GM19328 (cell line): ENCODE data around the gene TNRC6C.
"Not testable (repeated sequence)": the region's sequence is repeated elsewhere in the genome, so short reads cannot be mapped to it uniquely, and the experiment has no call there.

Experiments used
- ATAC-seq: cut with Tn5 transposase; IDR thresholded peaks from one replicate; pipeline ENCODE4 v1.9.1; 2021; ENCODE audit warnings: mild to moderate bottlenecking, moderate library complexity; ENCODE audit not compliant: unreplicated experiment

The TNRC6C gene

DNA sequence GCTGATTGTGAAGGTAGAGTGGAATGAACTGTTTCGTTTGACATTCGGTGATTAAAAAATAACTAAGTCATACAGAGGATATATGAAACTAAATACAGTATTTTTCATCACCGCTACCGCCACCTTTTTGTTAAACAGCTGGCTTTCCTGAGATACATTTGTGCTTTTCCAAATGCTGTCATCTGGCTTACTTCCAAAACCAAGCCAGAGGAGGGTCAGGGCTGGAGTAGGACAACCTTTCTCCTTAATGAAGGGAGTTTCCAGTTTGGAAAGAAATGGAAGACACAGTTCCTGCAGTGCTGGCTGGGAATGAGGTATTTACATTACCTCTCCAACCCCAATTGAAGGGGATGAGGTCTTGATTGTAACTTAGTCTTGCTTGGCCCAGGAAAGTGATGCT lies 3.2 kb downstream of the TNRC6C start:
- ATAC-seq = no peak

DNA sequence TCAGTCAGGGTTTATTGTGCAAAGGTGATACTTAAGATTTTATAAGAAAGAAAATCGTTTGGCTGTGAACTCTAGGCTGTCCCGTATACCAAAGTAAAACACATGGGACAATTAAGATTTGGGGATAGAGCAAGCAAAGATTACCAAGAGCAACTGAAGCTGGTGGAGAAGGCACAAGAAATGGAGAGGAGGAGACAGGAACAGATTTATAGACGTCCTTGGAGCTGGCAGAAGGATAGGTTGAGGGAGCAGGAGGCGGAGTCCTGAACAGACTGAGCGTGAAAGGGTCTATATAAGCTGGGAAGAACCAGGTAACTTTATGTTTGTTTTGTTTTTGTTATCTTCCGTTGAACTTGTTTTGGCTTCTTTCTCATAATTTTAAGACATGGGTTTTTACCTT lies 3.8 kb downstream of the TNRC6C start:
- ATAC-seq = no peak

DNA sequence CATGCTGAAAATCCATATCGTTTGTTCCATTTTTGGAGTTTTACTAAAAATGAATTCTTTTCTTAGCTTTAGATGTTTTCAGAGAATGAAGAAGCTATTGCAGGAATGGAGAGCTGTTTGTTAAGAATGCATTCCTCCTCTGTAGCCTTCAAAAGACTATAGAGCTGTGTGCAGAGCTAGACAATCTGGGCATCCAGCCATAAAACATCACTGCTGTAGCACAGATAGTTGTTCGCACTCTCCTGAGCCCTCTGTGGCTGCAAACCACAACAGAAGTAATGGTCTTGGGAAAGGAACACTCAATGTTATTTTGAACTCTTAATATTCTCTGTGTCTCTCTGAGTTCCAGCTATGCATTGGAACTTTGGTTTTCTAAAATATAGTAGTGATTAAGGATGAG lies 4.9 kb downstream of the TNRC6C start:
- ATAC-seq = no peak

DNA sequence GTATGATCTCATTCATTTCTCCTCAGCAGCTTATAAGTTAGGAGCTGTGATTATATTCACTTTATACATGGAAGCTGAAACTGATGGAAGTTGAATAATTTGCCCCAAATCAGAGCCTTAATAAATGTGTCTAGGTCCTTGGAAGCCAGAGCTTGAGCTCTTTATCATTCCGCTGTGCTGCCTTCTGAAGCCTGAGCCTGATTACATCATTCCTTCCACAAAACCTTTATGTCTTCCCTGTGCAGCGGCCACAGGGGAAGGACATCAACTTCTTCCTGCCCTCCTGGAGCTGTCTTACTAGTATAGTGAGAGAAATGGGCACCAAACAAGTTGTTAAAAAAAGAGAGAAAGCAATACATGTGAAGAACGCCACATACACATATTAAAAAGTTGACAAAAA lies 6.8 kb downstream of the TNRC6C start:
- no peak for ATAC-seq

DNA sequence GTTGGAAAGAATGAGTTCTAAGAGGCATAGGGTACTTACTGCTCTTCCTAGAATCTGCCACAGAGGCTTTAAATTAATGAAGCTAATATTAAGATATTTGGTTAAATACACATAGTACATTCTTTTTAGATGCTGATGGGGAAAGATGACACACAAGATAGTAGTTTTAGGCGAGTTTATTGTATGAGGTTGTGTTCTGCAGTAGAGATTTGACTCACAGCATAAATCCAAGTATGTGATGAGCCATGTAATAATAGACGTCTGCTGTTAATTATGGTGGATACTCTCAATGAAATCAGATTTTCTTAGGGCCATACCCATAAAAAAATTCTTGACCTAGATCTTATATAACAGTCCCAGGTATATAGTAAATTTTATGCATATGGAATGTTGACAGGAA lies 8.0 kb downstream of the TNRC6C start:
- ATAC-seq = no peak

DNA sequence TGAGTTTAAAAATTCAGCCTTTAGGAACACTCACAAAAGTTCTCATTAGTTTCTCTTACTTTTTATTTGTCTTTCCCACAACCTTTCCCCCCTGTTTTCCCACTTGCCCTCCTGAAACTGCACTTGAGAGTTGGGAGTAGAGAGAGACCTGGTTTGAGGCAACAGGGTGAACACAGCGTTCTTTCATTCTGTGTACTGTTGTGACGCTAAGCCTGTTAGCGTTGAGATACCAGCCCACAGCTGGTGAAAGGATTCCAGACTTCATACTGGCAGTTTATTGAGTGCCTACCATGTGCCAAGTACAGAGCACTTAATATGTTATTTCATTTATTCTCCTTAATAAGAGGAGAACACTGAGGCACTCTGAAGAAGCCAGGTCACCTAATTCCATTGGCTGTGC lies 10.3 kb downstream of the TNRC6C start:
- ATAC-seq = no peak

DNA sequence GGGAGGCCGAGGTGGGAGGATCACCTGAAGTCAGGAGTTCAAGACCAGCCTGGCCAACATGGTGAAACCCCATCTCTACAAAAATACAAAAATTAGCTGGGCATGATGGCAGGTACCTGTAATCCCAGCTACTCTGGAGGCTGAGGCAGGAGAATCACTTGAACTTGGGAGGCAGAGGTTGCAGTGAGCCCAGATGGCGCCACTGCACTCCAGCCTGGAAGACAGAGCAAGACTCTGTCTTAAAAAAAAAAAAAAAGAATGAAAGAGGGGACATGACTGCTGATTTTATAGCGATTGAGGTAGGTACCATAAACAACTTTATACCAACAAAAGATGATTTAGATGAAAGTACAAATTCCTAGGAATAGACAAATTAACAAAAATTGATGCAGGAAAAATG lies 13.8 kb downstream of the TNRC6C start:
- not testable (repeated sequence) for ATAC-seq

DNA sequence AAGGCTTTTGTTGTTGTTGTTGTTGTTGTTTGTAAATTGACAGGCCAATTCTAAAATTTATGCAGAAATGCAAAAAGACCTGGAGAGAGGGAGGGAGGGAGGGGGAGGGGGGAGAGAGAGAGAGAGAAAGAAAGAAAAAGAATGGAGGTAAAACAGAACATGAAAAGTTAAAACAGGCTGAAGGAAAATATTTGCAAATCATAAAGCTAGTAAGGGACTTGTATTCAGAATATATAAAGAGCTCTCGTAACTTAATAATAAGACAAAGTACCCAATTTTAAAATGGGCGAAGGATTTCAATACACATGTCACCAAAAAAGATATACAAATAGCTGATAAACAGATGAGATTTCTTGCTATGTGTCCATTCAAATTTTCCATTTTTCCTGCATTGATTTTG lies 15.4 kb downstream of the TNRC6C start:
- no peak for ATAC-seq

DNA sequence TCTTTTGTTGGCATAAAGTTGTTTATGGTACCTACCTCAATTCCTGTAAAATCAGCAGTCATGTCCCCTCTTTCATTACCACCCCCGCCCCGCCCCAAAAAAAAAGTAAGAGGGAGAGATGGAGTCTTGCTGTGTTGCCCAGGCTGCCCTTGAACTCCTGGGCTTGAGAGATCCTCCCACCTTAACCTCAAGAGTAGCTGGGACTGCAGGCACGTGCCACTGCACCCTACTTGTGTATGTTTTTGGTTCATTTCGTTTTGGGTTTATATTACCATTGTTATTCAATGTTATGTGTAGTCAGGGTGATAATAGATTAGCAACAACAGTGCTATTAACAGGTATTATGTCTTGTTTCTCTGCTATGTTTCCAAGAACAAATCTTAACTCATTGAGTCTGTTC lies 15.9 kb downstream of the TNRC6C start:
- ATAC-seq = no peak

DNA sequence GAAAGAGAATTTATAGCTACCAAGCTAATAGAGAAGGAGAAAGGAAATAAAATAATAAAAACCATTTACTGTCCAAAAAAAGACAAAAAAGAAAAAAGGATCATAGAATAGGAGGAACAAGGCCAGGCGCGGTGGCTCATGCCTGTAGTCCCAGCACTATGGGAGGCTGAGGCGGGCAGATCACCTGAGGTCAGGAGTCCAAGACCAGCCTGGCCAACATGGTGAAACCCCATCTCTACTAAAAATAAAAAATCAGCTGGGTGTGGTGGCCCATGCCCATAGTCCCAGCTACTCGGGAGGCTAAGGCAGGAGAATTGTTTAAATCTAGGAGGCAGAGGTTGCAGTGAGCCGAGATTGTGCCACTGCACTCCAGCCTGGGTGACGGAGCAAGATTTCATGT lies 23.9 kb downstream of the TNRC6C start:
- not testable (repeated sequence) for ATAC-seq

DNA sequence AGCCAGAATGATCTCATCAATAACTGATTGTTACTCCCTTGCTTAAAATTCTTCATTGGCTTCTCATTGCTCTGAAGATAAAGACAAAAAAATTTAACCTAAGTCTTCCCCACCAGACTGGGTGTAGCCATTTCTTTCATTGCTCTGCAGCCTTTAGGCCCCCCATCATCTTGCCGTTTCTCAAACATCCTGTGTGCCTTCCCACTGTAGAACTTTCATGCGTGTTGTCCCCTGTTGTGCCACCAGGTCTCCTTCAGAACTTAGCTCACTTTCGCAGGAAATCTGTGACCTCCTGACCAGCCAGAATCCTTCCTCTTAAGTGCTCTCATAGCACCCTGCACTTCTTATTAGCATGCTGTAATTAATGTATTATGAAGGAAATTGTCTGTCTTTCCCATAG lies 31.8 kb downstream of the TNRC6C start:
- no peak for ATAC-seq

DNA sequence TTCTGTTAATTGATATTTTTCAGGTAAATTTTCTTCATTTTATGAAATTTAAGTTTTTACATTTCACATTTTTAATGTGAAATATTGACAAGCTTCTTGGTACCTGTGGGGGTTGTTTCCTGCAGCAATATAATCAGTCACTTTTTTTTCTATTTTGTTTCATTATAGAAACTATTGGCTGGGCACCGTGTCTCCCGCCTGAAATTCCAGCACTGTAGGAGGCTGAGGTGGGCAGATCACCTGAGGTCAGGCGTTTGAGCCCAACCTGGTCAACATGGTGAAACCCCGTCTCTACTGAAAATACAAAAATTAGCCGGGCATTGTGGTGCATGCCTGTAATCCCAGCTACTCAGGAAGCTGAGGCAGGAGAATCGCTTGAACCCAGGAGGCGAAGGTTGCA lies 35.2 kb downstream of the TNRC6C start:
- not testable (repeated sequence) for ATAC-seq

DNA sequence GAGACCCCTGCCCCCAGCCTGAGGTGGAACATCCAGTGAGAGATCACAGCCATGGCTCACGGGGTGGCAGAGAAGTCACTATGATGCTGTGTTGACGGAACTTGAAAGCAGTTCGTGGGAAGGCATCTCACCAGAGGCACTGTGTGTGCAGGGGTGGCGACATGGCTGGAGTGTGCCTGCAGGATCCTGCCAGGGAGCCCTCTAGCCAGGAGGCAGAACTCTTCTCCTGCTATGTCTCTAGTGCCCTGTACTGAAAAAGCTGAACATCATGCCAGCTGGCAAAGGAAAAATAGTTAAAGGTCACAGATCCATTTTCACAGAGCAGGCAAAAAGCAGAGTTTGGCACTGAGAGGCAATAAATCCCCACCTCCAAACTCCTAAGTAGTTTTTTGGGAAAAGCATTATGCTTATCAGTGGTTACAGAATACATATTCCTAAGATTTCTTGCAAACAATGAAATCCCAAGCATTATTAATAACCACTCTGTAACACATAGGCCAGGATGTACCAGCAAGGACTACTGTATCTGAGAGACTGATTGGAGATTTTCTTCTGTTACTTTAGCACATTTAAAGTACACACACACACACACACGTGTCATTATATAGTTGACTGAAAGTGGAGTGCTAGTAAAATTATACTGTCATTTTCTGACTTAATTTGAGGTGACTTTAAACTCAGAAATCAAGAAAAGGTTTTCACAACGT lies 36.8 kb downstream of the TNRC6C start:
- ATAC-seq = no peak

DNA sequence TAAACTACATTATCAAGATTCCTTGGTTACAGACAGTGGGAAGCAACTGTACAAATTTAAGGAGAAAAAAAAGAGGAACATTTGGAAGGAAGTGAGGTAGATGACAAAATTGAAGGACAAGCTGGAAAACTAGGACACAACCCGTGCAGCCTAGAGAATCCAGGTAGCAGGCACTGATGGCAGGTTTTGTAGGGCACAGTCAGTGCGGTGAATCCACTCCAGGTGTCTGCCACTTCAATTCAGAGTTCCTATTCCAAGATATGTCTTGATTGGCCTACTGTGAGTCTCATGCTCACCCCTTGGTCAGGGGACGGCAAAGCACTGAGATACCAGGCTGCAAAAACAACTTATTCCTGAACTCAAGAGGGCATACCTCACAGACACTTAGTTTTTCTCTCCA lies 37.8 kb downstream of the TNRC6C start:
- no peak for ATAC-seq

DNA sequence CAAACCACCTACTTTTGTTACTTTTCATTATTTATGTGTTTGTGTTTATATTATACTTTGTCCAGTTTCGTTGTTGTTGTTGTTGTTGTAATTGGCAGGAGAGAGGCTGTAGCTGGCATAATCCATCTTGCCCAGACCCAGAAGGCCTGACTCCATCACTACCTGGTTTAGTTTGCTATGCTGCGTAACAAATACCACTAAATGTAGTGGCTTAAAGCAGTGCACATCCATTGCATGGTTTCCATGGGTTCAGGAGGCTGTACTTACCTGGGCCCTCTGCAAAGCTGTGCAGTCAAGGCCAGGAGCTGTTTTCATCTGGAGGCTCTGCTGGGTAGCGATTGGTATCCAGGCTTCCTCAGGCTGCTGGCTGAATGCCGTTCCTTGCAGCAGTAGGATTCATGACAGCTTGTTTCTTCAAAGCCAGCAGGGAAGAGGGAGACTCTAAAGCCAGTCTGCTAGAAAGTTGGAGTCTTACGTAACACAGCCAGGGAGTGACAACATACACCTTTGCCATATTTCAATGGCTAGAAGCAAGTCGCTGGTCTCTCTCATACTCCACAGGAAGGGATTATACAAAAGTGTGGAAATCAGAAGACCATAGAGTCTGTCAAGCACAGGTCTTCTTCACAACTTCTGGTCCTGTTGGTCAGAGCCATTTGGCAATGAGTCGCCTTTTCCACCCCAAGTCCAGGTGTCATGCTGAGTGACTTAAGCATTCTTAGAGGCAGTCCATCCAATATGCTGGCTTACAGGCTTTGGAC lies 41.1 kb downstream of the TNRC6C start:
- ATAC-seq = no peak

DNA sequence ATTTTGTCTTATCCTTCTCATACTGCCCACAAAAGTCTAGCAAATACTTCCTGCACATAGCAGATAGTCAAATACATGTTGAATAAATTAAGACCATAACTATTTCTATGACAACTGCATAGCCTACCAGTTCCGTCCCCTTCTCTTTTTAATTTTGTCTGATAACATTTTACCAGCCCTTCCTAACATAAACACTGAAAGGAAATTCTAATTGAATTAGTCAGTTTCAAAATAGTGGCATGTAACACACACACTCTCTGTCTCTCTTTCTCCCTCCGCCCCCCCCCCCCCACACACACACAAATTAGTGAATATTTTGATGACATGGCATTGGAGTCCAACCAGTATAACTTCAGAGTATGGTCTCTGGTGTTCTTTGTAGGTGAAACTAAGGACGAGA lies 41.8 kb downstream of the TNRC6C start:
- no peak for ATAC-seq

DNA sequence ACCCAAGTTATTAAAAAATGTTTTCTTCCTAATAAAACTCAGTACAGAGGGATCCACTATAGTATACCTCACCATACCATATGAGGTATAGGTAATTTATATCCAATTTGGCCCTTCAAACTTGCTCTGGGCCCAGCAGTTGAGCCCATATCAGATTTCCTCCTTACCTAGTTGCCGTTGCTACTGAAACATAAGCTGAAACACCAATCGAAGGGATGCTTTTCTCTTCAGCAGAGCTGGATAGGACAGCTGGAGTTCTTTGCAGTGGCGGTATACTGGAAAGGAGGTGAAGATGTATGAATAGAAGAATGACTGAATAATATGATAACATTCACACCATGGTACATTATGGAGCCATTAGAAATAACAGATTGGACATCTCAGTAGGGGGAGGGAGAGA lies 42.7 kb downstream of the TNRC6C start:
- no peak for ATAC-seq

DNA sequence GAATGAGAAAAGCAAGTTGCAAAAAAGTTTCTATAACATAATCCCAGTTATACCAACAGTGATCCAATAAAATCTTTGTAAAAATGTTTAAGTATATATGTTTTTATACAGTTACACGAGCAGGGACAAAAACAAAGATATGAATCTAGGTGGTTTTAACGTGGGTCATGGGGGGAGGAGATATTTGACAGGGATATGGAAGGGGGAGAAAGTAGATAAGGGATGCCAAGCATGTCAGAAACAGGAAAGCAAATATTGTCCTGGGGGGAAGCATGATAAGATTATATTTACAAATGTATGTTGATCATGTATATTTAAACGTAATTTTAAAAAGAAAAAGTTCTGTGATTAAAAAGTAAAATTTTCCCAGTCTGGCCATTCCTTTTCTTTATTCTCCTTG lies 43.1 kb downstream of the TNRC6C start:
- ATAC-seq = no peak

DNA sequence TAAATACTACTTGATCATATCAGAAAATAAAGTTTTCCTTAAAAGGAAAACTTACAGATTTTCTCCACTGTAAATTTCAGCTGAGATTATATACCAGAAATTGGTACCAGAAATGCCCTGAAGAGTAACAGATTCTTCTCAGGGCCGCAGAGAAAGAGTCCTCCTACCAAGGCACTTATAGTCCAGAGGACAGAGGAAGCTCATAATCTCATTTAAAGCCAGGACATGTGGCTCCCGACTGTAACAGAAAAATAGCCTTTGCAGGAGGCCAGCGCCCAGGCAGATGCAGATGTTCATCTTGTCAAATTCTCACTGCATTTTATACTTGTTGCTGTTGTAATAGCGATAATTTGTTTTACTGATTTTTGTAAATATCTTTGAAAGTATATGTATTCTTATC lies 43.7 kb downstream of the TNRC6C start:
- no peak for ATAC-seq

DNA sequence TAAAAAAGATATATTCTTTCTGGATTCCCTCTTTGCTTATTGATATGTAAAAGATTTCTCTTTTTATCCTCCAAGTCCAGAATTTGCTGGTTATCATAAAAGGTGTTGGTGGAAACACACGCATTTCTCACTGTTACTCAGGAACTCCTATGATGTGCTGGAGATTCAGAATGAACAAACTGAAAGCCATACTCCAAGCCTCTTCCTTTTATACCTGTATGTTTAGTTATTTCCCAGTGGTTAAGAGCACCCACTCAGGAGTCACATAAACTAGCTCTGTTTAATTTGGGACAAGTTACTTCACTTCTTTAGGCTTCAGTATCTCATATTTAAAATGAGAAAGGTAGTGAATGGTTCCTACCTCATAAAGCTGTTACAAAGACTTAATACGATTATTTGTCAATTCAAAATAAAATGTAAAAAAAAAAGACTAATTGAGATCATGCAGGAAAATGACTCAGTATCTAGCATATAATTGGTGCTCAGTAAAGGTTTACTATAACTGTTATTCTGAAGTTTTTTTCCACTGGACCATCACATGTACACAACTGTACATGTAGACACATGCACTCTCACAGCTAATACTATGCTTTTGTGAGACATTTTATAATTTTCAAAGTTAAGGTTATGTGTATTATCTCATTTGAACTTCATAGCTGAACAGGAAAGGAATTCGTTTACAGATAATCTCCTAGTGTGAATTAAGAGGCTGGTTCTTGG lies 47.1 kb downstream of the TNRC6C start:
- no peak for ATAC-seq

DNA sequence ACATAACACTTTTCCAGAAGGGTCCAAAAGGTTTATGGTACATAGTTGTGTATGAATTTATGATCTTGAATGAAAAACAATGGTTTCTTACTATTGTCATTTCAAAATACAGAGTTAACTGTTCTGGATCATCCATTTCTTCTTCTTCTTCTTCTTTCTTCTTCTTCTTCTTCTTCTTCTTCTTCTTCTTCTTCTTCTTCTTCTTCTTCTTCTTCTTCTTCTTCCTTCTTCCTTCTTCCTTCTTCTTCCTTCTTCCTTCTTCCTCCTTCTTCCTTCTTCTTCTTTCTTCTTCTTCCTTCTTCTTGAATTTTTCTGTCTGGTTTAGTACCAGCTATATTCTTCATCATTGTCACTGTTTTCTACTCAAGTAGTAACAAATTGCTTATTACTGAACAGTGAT lies 47.8 kb downstream of the TNRC6C start:
- no peak for ATAC-seq

DNA sequence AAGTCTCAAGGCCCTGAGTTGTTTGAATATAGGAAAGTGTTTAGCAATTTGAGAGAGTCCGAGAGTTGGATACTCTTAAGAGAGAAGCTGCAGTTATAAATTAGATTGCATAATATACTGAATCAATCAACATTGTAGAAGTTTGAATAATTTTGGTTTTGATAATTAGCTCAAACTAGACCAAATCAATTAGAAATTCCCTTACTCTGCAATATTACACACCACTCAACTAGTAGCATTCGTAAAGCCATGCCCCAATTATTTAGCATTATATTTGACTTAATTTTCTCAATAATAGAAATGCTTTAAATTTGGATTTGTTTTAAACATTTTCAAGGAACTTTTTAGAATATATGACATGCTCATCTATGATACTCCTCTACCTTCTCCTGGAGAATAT lies 49.1 kb downstream of the TNRC6C start:
- no peak for ATAC-seq
